CD4-positive, alpha-beta memory T cell (primary cell): ENCODE measurements around the gene TBC1D26. TPM values are rescaled to one million over a fixed set of nuclear protein-coding genes. Genes with fewer than 3 reads are reported as not detected.
"Not testable (repeated sequence)": the region's sequence is repeated elsewhere in the genome, so short reads cannot be mapped to it uniquely, and the experiment has no call there.

Experiments
- CTCF ChIA-PET: fragments of 350-600 bp; sonication (Branson Sonifier 250); formaldehyde crosslinking; loops from one replicate; lab custom pipeline; 2021; ENCODE audit warnings: inconsistent platforms; ENCODE audit not compliant: partially characterized antibody; lab: Charles Lee
- POLR2A ChIA-PET: fragments of 350-600 bp; sonication (Branson Sonifier 250); formaldehyde crosslinking; loops from one replicate; lab custom pipeline; 2021; ENCODE audit not compliant: partially characterized antibody; lab: Charles Lee
- DNase-seq, 5 donors: peaks; one replicate each; pipeline versions ENCODE4 v3.0.0 to v3.0.0-alpha.2; 2020 to 2022; ENCODE audit warnings: mixed read lengths in 1 of 5
- H3K27ac ChIP-seq: one replicate; pipeline ENCODE4 v1.7.0; 2013; ENCODE audit warnings: low read depth, low read length
- H3K27me3 ChIP-seq: 2 replicates; pipeline ENCODE4 v1.7.0; 2013; ENCODE audit warnings: mild to moderate bottlenecking, low read length, moderate library complexity; ENCODE audit not compliant: insufficient read depth
- H3K36me3 ChIP-seq: 2 replicates; pipeline ENCODE4 v1.7.0; 2013; ENCODE audit warnings: mild to moderate bottlenecking, low read length, moderate library complexity; ENCODE audit not compliant: insufficient read depth
- H3K4me1 ChIP-seq: 2 replicates; pipeline ENCODE4 v1.7.0; 2013; ENCODE audit warnings: mild to moderate bottlenecking, low read length, moderate library complexity; ENCODE audit not compliant: insufficient read depth
- H3K4me3 ChIP-seq, 2 donors: one replicate each; pipeline ENCODE4 v1.7.0; 2013; ENCODE audit warnings: low read length in 2 of 2, mild to moderate bottlenecking in 1 of 2
- H3K9me3 ChIP-seq, 2 donors: one replicate each; pipeline ENCODE4 v1.7.0; 2013; ENCODE audit warnings: low read length in 2 of 2, control low read depth in 1 of 2; ENCODE audit not compliant: control insufficient read depth in 1 of 2
- H3K27ac Mint-ChIP-seq, 7 donors: one replicate each; pipeline ENCODE4 v1.8.0; 2020 to 2021; ENCODE audit warnings: mixed read lengths in 7 of 7, mild to moderate bottlenecking in 6 of 7, inconsistent platforms in 3 of 7, moderate library complexity in 3 of 7
- H3K27me3 Mint-ChIP-seq, 2 donors: one replicate each; pipeline ENCODE4 v1.8.0; 2020 to 2021; ENCODE audit warnings: mixed read lengths in 2 of 2
- H3K36me3 Mint-ChIP-seq, 2 donors: one replicate each; pipeline ENCODE4 v1.8.0; 2020 to 2021; ENCODE audit warnings: mixed read lengths in 2 of 2, inconsistent platforms in 1 of 2, mild to moderate bottlenecking in 1 of 2
- H3K4me1 Mint-ChIP-seq, 4 donors: one replicate each; pipeline ENCODE4 v1.8.0; 2020 to 2021; ENCODE audit warnings: mixed read lengths in 4 of 4, mild to moderate bottlenecking in 1 of 4
- H3K4me3 Mint-ChIP-seq, 8 donors: one replicate each; pipeline ENCODE4 v1.8.0; 2020 to 2021; ENCODE audit warnings: mixed read lengths in 8 of 8, mild to moderate bottlenecking in 7 of 8, moderate library complexity in 6 of 8, inconsistent platforms in 3 of 8
- H3K9me3 Mint-ChIP-seq, 8 donors: one replicate each; pipeline ENCODE4 v1.8.0; 2020 to 2021; ENCODE audit warnings: mixed read lengths in 8 of 8, mild to moderate bottlenecking in 5 of 8, inconsistent platforms in 3 of 8, moderate library complexity in 1 of 8
- intact Hi-C: fragments of 100-400 bp; cut with micrococcal nuclease; formaldehyde crosslinking; loops from one replicate; pipeline ENCODE4 v1.15.1; 2023
- polyA plus RNA-seq, 2 donors: library from polyadenylated mRNA; unstranded; fragments of 300-500 nt; fragmentation: Illumina TruSeq; gene quantifications; one replicate each; pipeline ENCODE4 v1.2.3, GENCODE V29; 2021
- total RNA-seq, 2 experiments: library from RNA; stranded (reverse); gene quantifications; one replicate each; pipeline ENCODE4 v1.2.3, GENCODE V29; 2021

The TBC1D26 gene
- total and polyA plus RNA-seq, 4 experiments from 2014 or later = 0.19 to 0.49 TPM; not detected in 2

DNA sequence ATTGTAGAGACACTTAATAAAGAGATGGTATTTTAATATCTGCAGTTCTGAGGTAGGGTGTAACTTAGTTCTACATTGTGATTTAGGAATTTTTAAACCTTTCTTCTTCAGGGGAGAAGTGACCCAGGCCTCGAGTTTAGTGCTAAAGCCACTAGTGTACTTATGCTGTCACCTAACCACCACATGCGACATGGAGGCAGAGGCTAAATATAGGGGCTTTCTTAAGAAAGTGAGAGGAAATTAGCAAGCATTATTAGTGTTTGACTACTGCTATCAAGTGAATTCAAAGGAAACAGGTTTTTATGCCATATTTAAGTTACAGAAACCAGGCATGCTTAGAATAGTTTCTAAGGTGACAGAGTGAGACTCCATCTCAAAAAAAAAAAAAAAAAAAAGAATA, 56.3 kb downstream of the TBC1D26 start:
- H3K4me3 ChIP-seq, H3K4me1 ChIP-seq, H3K27ac Mint-ChIP-seq, DNase-seq, H3K36me3 ChIP-seq, H3K9me3 ChIP-seq, H3K27ac ChIP-seq, H3K4me3 Mint-ChIP-seq, H3K4me1 Mint-ChIP-seq, intact Hi-C loops, CTCF ChIA-PET, H3K27me3 ChIP-seq, H3K9me3 Mint-ChIP-seq, POLR2A ChIA-PET, H3K36me3 Mint-ChIP-seq: not testable (repeated sequence)
- peaks cover 9 to 16% of the 10 kb centered on the region in 2 donors for H3K27me3 Mint-ChIP-seq

Other genes starting within 250 kb of the TBC1D26 start
- 10 to 100 TPM; 26.4 to 34.5 TPM for gene TVP23C, start 168.8 kb upstream of the TBC1D26 start, total RNA-seq
- gene TVP23C, start 168.8 kb upstream of the TBC1D26 start, polyA plus RNA-seq = 1 to 10 TPM; 5.8 to 6.9 TPM
- gene FBXW10B, start 112.6 kb upstream of the TBC1D26 start, total RNA-seq = under 1 TPM; 0.26 to 0.89 TPM
- not detected for gene FBXW10B, start 112.6 kb upstream of the TBC1D26 start, polyA plus RNA-seq
- 10 to 100 TPM in 1 of 2 experiments, 1 to 10 TPM in 1; 8.3 to 11.2 TPM for gene TRIM16, start 48.0 kb upstream of the TBC1D26 start, total RNA-seq
- 1 to 10 TPM; 4.2 to 5.6 TPM for gene TRIM16, start 48.0 kb upstream of the TBC1D26 start, polyA plus RNA-seq
- 10 to 100 TPM; 30.3 to 35.4 TPM for gene ZNF286A, start 32.5 kb upstream of the TBC1D26 start, total RNA-seq
- gene ZNF286A, start 32.5 kb upstream of the TBC1D26 start, polyA plus RNA-seq = 10 to 100 TPM; 10.8 to 13.5 TPM
- under 1 TPM; 0.23 to 0.25 TPM for gene ADORA2B, start 212.8 kb downstream of the TBC1D26 start, total RNA-seq
- 1 to 10 TPM in 1 of 2 donors, under 1 TPM in 1; 0.57 to 1.8 TPM for gene ADORA2B, start 212.8 kb downstream of the TBC1D26 start, polyA plus RNA-seq